Fibroblast of lung (primary cell): ENCODE measurements around the gene PLEKHA1.

Experiments
- CTCF ChIP-seq, 2 donors: IDR thresholded peaks in 1 of 2; conservative IDR thresholded peaks in 1 of 2; 1 replicate in 1 of 2; 2 replicates in 1 of 2; pipeline ENCODE4 v1.5.1; 2011 to 2012; ENCODE audit warnings: low read length in 2 of 2, control low read depth in 1 of 2, inconsistent platforms in 1 of 2, low read depth in 1 of 2, mild to moderate bottlenecking in 1 of 2
- EZH2 ChIP-seq: IDR thresholded peaks from 2 replicates; pipeline ENCODE4 v1.5.1; 2012; ENCODE audit warnings: low read length, control low read depth, mild to moderate bottlenecking; ENCODE audit errors: missing control alignments

GRCh38 chr10:122407375-122408125, 33.0 kb downstream of the PLEKHA1 start:
- TF ChIP-seq CTCF (conservative IDR thresholded peaks at IDR 0.05 in 1 of 2, IDR thresholded peaks at IDR 0.05 in 1 of 2; ENCODE audit: low read depth in 1 of 2, low read length in 2 of 2) (no peak), EZH2 (no peak)
